Tibial nerve (tissue), 4 donors: ENCODE measurements around the gene SRSF10. TPM values are rescaled to one million over a fixed set of nuclear protein-coding genes. Genes with fewer than 3 reads are reported as not detected.
A peak's percentile ranks its signal among the peaks of the same experiment; 100 is the strongest.

Experiments used
- DNase-seq, 2 donors: peaks; one replicate each; pipeline ENCODE4 v3.0.0-alpha.2; 2019; ENCODE audit warnings: low spot score in 2 of 2
- H3K27ac ChIP-seq, 4 donors: fragments of 200-600 bp; sonication (generic) in 3 of 4; one replicate each; pipeline ENCODE4 v1.5.1; 2017 to 2019; ENCODE audit warnings: mild to moderate bottlenecking in 1 of 4
- H3K27me3 ChIP-seq, 2 donors: fragments of 200-600 bp; sonication (generic) in 1 of 2; one replicate each; pipeline versions ENCODE4 v1.5.1 to v1.6.0; 2017 to 2019
- H3K36me3 ChIP-seq, 3 donors: fragments of 200-600 bp; sonication (generic); one replicate each; pipeline ENCODE4 v1.5.1; 2018 to 2019
- H3K4me1 ChIP-seq, 4 donors: fragments of 200-600 bp; sonication (generic) in 3 of 4; one replicate each; pipeline ENCODE4 v1.5.1; 2017 to 2019
- H3K4me3 ChIP-seq, 4 donors: fragments of 200-600 bp; sonication (generic) in 3 of 4; one replicate each; pipeline ENCODE4 v1.5.1; 2017 to 2019; ENCODE audit warnings: mild to moderate bottlenecking in 1 of 4, moderate library complexity in 1 of 4
- H3K9me3 ChIP-seq, 4 donors: fragments of 200-600 bp; sonication (generic) in 3 of 4; one replicate each; pipeline ENCODE4 v1.5.1; 2017 to 2019
- EP300 ChIP-seq, 2 donors: sonication (generic); formaldehyde crosslinking; IDR thresholded peaks; one replicate each; pipeline ENCODE4 v1.6.1; 2017; ENCODE audit warnings: antibody characterized with exemption in 2 of 2, mild to moderate bottlenecking in 1 of 2
- POLR2A ChIP-seq, 2 donors: fragments of 450-650 bp; IDR thresholded peaks; one replicate each; pipeline ENCODE4 v1.6.1; 2017; ENCODE audit warnings: antibody characterized with exemption in 2 of 2, mild to moderate bottlenecking in 2 of 2, moderate library complexity in 2 of 2
- WGBS, 2 donors: methylation state at CpG; one replicate each; pipeline ENCODE4 v1.1.5; 2018; 5-methylcytosine and 5-hydroxymethylcytosine counted together
- total RNA-seq, 4 donors: library from RNA; depleted of rRNA; stranded (reverse); fragments of >200 nt; gene quantifications; one replicate each; pipeline ENCODE4 v1.1.0, GENCODE V29; 2016
- TF ChIP-seq, protein P1 (sequence below), 5 experiments: fragments of 200-600 bp in 3 of 5; fragments of 450-650 bp in 2 of 5; sonication (generic) in 3 of 5; IDR thresholded peaks; one replicate each; pipeline ENCODE4 v1.5.1; 2016 to 2019; ENCODE audit warnings: antibody characterized with exemption in 5 of 5, mild to moderate bottlenecking in 3 of 5, moderate library complexity in 2 of 5

SRSF10 gene
- total RNA-seq, 4 donors from 2014 or later: 58.6 to 113 (median 89.9) TPM

DNA sequence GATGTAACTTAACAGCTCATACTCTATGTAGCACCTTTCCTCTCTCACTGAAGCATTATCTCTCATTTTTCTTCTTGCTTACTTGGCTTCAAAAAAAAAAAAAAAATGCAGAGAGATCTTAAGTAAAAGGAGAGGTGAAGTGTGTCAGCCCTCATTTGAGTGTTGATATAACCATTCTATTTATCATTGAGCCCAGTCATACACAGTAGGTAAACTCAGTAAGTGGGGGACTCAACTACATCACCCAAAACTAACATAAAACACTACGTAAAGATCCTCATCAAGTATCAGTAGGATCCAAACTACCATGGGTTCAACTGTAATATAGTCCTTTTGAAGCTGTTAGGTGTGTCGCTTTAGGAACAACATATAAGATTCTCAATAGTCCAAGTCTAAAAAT is 12.3 kb downstream of the SRSF10 start:
- 70 to 93% methylated on average over 2 of the region's 2 CpGs for WGBS, 2 donors
- peaks cover 0 to 28% (median 6%) of the 10 kb centered on the region in 4 donors for H3K4me1 ChIP-seq
- no peak overlapping the region for H3K27ac ChIP-seq
- no peak overlapping the region for H3K4me3 ChIP-seq
- TF ChIP-seq EP300 (IDR thresholded peaks at IDR 0.05): no peak
- TF ChIP-seq, protein P1, sequence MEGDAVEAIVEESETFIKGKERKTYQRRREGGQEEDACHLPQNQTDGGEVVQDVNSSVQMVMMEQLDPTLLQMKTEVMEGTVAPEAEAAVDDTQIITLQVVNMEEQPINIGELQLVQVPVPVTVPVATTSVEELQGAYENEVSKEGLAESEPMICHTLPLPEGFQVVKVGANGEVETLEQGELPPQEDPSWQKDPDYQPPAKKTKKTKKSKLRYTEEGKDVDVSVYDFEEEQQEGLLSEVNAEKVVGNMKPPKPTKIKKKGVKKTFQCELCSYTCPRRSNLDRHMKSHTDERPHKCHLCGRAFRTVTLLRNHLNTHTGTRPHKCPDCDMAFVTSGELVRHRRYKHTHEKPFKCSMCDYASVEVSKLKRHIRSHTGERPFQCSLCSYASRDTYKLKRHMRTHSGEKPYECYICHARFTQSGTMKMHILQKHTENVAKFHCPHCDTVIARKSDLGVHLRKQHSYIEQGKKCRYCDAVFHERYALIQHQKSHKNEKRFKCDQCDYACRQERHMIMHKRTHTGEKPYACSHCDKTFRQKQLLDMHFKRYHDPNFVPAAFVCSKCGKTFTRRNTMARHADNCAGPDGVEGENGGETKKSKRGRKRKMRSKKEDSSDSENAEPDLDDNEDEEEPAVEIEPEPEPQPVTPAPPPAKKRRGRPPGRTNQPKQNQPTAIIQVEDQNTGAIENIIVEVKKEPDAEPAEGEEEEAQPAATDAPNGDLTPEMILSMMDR (IDR thresholded peaks at IDR 0.05): no peak
- no peak for TF ChIP-seq POLR2A (IDR thresholded peaks at IDR 0.05)
- no peaks in the 10 kb centered on the region for H3K9me3 ChIP-seq
- no peaks in the 10 kb centered on the region for H3K27me3 ChIP-seq
- peaks cover 5 to 67% (median 17%) of the 10 kb centered on the region in 3 donors for H3K36me3 ChIP-seq
- no peak for DNase-seq

DNA sequence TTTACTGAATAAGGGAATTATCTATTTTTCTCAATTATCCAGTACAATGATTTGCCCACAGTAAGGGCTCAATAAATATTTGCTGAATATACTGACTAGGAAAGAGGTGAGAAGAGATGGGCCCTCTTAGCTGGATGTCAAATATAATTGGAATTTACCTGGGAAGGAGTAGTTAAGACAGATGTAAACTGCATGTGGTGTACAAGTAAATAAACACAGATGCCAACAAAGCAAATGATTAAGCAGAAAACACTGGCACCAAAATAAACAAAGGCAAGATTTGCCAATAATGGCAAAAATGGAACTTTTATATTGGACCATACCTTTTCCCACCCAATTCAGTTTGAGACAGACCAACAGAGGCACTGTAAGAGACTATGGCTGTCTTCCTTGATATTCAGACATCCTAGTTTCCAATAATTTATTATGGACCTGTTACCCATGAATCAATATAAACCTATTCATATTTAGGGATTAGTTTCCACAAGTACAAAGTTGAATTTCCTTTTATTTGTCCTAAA is 13.1 kb downstream of the SRSF10 start:
- no peak overlapping the region for H3K4me3 ChIP-seq
- H3K4me1 ChIP-seq: peaks cover 0 to 30% (median 6%) of the 10 kb centered on the region in 4 donors
- DNase-seq: no peak
- peaks cover 5 to 59% (median 17%) of the 10 kb centered on the region in 3 donors for H3K36me3 ChIP-seq
- no peak overlapping the region for H3K27ac ChIP-seq
- H3K9me3 ChIP-seq: no peaks in the 10 kb centered on the region
- H3K27me3 ChIP-seq: no peaks in the 10 kb centered on the region
- TF ChIP-seq EP300 (IDR thresholded peaks at IDR 0.05) (no peak), POLR2A (IDR thresholded peaks at IDR 0.05) (no peak)
- TF ChIP-seq, protein P1 (IDR thresholded peaks at IDR 0.05): no peak

DNA sequence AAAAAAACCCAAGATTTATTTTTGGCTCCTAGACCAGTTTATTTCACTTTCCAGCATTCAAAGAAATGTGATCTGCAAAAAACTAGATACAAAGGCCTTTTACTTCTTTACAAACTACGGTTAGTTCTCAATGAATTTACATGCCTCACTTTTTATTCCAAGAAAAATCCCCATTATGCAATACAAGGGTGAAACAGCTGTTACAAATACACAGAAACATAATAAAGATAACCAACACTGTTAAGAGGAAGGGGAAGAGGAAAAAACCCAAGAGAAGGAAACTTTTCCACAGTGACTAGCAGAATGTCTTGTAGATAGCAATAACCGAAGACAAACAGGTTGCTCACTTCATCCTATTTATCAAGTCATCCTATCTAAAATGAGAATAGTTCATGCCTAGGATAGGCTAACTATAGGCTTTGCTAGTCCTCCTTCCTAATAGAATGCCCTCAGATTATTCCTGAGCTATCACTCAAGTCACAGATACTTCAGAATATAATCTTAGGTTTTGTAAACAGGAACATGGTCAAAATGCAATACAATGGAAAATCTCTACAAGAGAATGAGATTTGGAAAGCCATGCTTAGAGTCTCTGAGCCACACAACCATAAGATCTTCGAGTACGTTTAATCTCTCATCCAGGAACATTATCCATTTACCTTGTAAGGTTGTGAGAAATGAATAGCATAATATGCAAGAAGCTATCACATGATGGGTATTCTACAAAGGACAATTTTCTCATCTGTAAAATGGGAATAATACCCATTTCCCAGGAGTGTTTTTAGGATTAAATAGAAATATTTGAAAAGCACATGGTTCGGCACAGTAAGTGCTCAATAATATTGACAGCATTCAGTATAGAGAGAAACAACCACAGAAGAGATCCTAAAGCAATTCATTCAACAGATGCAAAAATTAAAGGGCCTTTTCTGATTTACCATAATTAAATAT is 15.1 kb downstream of the SRSF10 start:
- no peak for DNase-seq
- Histone ChIP-seq H3K27me3 (no peaks in the 10 kb centered on the region), H3K27ac (peak overlapping the region in 2 of 4 donors; percentile 3 to 45), H3K4me1 (peaks cover 0 to 41% (median 6%) of the 10 kb centered on the region in 4 donors), H3K4me3 (no peak overlapping the region), H3K36me3 (peaks cover 0 to 42% (median 12%) of the 10 kb centered on the region in 3 donors), H3K9me3 (no peaks in the 10 kb centered on the region)
- 66 to 74% methylated on average over 5 of the region's 5 CpGs for WGBS, 2 donors
- TF ChIP-seq POLR2A (IDR thresholded peaks at IDR 0.05): no peak
- TF ChIP-seq, protein P1 (IDR thresholded peaks at IDR 0.05): no peak
- no peak for TF ChIP-seq EP300 (IDR thresholded peaks at IDR 0.05)

DNA sequence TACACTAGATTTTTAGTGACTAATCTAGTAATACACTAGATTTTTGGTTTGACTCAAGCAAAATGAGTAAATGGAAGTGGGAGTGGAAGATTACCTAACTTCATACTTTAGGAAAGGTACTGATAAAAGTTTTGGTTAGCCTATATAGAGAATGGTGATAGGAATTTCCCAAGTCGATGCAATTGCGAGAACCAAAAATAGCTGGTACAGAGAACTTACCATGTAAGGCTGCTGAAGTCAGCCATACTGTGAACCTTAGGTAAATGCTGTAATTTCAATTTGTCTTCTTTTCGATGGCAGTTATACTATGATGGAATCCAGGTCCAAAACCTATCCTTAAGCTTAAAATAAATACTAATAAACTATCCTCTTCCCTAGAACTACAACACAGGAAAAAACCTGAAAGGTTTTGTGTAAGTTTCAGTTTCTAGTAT is 15.9 kb downstream of the SRSF10 start:
- H3K27me3 ChIP-seq: no peaks in the 10 kb centered on the region
- no peak for DNase-seq
- no peak overlapping the region for H3K4me3 ChIP-seq
- H3K36me3 ChIP-seq: peaks cover 0 to 37% (median 12%) of the 10 kb centered on the region in 3 donors
- peaks cover 0 to 41% (median 6%) of the 10 kb centered on the region in 4 donors for H3K4me1 ChIP-seq
- peak overlapping the region in 2 of 4 donors; percentile 2 to 45 for H3K27ac ChIP-seq
- H3K9me3 ChIP-seq: no peaks in the 10 kb centered on the region
- WGBS, 2 donors: 82 to 86% methylated on average over 3 of the region's 3 CpGs
- TF ChIP-seq POLR2A (IDR thresholded peaks at IDR 0.05): no peak
- TF ChIP-seq, protein P1 (IDR thresholded peaks at IDR 0.05): no peak
- TF ChIP-seq EP300 (IDR thresholded peaks at IDR 0.05): no peak
